Mesendoderm (in vitro differentiated cells): ENCODE results near the gene CFAP20DC.
"Not testable (repeated sequence)": the region's sequence is repeated elsewhere in the genome, so short reads cannot be mapped to it uniquely, and the experiment has no call there.

Experiments
- DNase-seq: peaks from one replicate; pipeline ENCODE4 v3.0.0; 2013
- H2AK5ac ChIP-seq: 2 replicates; pipeline ENCODE4 v1.6.1; 2013; ENCODE audit warnings: low read length, inconsistent platforms
- H2BK120ac ChIP-seq: 2 replicates; pipeline ENCODE4 v1.6.1; 2013; ENCODE audit warnings: low read depth, mild to moderate bottlenecking, low read length, moderate library complexity, mixed read lengths
- H2BK15ac ChIP-seq: replicated peaks from 2 replicates; pipeline ENCODE4 v1.6.1; 2013; ENCODE audit warnings: low read depth, mild to moderate bottlenecking, moderate library complexity
- H2BK5ac ChIP-seq: 2 replicates; pipeline ENCODE4 v1.6.1; 2013; ENCODE audit warnings: low read length, inconsistent platforms
- H3K18ac ChIP-seq: 2 replicates; pipeline ENCODE4 v1.6.1; 2013; ENCODE audit warnings: mild to moderate bottlenecking, low read length, mixed read lengths
- H3K23ac ChIP-seq: one replicate; pipeline ENCODE4 v1.6.1; 2013; ENCODE audit warnings: low read length
- H3K27ac ChIP-seq: 2 replicates; pipeline ENCODE4 v1.5.1; 2013; ENCODE audit warnings: low read depth, mild to moderate bottlenecking, inconsistent platforms, low read length, moderate library complexity
- H3K27me3 ChIP-seq: 2 replicates; pipeline ENCODE4 v1.6.1; 2013; ENCODE audit warnings: low read length, control low read depth, mild to moderate bottlenecking, inconsistent platforms; ENCODE audit not compliant: insufficient read depth, poor library complexity
- H3K36me3 ChIP-seq: 2 replicates; pipeline ENCODE4 v1.6.1; 2013; ENCODE audit warnings: low read length, inconsistent platforms; ENCODE audit not compliant: control insufficient read depth, insufficient read depth
- H3K4ac ChIP-seq: one replicate; pipeline ENCODE4 v1.6.1; 2013; ENCODE audit warnings: low read depth, mild to moderate bottlenecking, low read length, moderate library complexity
- H3K4me1 ChIP-seq: 2 replicates; pipeline ENCODE4 v1.6.1; 2013; ENCODE audit warnings: low read depth, low read length, inconsistent platforms; ENCODE audit not compliant: control insufficient read depth
- H3K4me2 ChIP-seq: 2 replicates; pipeline ENCODE4 v1.6.1; 2013; ENCODE audit warnings: low read length
- H3K4me3 ChIP-seq: 2 replicates; pipeline ENCODE4 v1.5.1; 2013; ENCODE audit warnings: mild to moderate bottlenecking, low read length
- H3K56ac ChIP-seq: one replicate; pipeline ENCODE4 v1.6.1; 2013; ENCODE audit warnings: low read length
- H3K79me1 ChIP-seq: 2 replicates; pipeline ENCODE4 v1.6.1; 2013; ENCODE audit warnings: low read length, inconsistent platforms
- H3K79me2 ChIP-seq: 2 replicates; pipeline ENCODE4 v1.6.1; 2013; ENCODE audit warnings: mild to moderate bottlenecking, low read length; ENCODE audit not compliant: control insufficient read depth, insufficient read depth
- H3K9ac ChIP-seq: 2 replicates; pipeline ENCODE4 v1.6.1; 2013; ENCODE audit warnings: low read length, inconsistent platforms
- H4K5ac ChIP-seq: one replicate; pipeline ENCODE4 v1.6.1; 2013; ENCODE audit warnings: low read length
- H4K8ac ChIP-seq: one replicate; pipeline ENCODE4 v1.6.1; 2013; ENCODE audit warnings: low read depth, mild to moderate bottlenecking, control low read depth, low read length, moderate library complexity
- WGBS: extraction: QIAGEN DNeasy Blood & Tissue Kit; methylation state at CpG from one replicate; pipeline ENCODE4 v1.1.7; 2013; ENCODE audit warnings: low lambda C conversion rate, missing lambda C conversion rate; ENCODE audit not compliant: insufficient coverage; ENCODE audit errors: extremely low coverage; 5-methylcytosine and 5-hydroxymethylcytosine counted together

The CFAP20DC gene

DNA sequence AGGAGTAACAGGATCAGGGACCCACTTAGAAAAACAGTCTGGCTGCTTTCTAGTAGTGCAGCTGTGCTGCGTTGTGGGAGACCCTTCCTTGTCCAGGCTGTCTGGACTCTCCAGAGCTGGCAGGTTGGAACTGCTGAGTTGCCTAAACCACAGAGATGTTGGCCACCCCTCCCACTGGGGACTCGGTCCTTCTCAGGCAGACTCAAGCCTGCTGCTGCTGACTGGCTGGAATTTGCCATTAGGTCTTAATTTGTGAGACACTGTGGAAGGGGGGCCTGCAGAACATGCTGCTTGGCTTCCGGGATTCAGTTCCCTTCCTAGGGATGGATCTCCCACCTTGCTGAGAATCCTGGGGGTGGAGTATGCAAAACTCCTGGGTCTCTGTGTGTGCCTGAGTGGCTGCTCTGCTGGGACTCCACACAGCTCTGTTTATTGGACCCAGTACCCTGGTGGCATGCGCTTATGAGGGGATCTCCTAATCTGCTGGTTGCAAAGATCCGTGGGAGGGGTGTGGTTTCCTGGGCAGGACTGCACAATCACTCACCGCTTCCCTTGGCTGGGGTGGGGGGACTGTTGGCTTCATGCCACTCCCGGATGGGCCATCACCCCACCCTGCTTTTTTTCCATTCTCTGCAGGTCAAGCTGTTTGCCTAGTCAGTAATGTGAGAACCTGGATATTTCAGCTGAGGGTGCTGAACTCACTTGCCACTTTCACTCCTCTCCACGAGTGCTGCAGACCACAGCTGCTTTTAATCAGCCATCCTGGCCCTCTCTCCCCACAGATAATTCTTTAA is 150.5 kb downstream of the CFAP20DC start:
- no peaks in the 10 kb centered on the region for H3K79me1 ChIP-seq
- no peak overlapping the region for H4K8ac ChIP-seq
- no peak overlapping the region for H3K27ac ChIP-seq
- H3K4me2 ChIP-seq: no peak overlapping the region
- H3K4me3 ChIP-seq: no peak overlapping the region
- no CpG with 5 or more reads among the region's 8 CpGs for WGBS
- H3K56ac ChIP-seq: no peak overlapping the region
- H3K36me3 ChIP-seq: no peaks in the 10 kb centered on the region
- no peak overlapping the region for H3K18ac ChIP-seq
- H3K4ac ChIP-seq: no peak overlapping the region
- H4K5ac ChIP-seq: no peak overlapping the region
- no peak overlapping the region for H2BK120ac ChIP-seq
- H2BK5ac ChIP-seq: no peak overlapping the region
- no peaks in the 10 kb centered on the region for H3K27me3 ChIP-seq
- H2BK15ac ChIP-seq: no peak overlapping the region
- H3K4me1 ChIP-seq: no peaks in the 10 kb centered on the region
- H3K9ac ChIP-seq: no peak overlapping the region
- H3K79me2 ChIP-seq: no peaks in the 10 kb centered on the region
- peak; percentile 26 for DNase-seq
- no peak overlapping the region for H3K23ac ChIP-seq
- no peak overlapping the region for H2AK5ac ChIP-seq

DNA sequence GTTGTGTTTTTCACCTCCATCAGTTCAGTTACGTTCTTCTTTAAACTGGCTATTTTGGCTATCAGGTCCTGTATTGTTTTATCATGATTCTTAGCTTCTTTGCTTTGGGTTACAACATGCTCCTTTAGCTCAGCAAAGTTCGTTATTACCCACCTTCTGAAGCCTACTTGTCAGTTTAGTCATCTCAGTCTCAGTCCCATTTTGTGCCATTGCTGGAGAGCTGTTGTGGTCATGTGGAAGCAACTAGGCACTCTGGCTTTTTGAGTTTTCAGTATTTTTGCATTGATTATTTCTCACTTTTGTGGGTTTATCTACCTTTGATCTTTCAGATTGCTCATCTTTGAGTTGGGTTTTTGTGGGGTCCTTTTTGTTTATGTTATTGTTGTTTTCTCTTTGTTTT is 151.3 kb downstream of the CFAP20DC start:
- Histone ChIP-seq H4K8ac (no peak overlapping the region), H2AK5ac (no peak overlapping the region), H3K36me3 (no peaks in the 10 kb centered on the region), H3K4me2 (no peak overlapping the region), H3K27ac (no peak overlapping the region), H3K4me3 (no peak overlapping the region), H3K9ac (no peak overlapping the region), H3K27me3 (no peaks in the 10 kb centered on the region), H3K79me2 (no peaks in the 10 kb centered on the region), H2BK5ac (no peak overlapping the region), H3K4ac (no peak overlapping the region), H3K23ac (no peak overlapping the region), H2BK15ac (no peak overlapping the region), H4K5ac (no peak overlapping the region), H3K18ac (no peak overlapping the region), H3K56ac (no peak overlapping the region), H3K79me1 (no peaks in the 10 kb centered on the region), H2BK120ac (no peak overlapping the region), H3K4me1 (no peaks in the 10 kb centered on the region)
- no peak for DNase-seq
- WGBS: no CpG with 5 or more reads among the region's 2 CpGs

DNA sequence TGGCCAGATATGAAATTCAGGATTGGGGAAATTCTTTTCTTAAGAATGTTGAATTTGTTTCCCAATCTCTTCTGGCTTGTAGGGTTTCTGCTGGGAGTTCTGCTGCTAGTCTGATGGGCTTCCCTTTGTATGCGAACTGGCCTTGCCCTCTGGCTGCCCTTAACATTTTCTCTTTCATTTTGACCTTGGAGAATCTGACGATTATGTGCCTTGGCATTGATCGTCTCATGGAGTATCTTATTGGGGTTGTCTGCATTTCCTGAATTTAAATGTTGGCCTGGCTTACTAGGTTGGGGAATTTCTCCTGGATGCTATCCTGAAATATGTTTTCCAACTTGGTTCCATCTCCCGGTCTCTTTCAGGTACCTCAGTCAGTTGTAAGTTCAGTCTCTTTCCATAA is 152.2 kb downstream of the CFAP20DC start:
- no peak for DNase-seq
- no peak overlapping the region for H3K4me2 ChIP-seq
- no peak overlapping the region for H3K23ac ChIP-seq
- no peak overlapping the region for H2AK5ac ChIP-seq
- no peaks in the 10 kb centered on the region for H3K27me3 ChIP-seq
- H3K4me1 ChIP-seq: no peaks in the 10 kb centered on the region
- H3K4me3 ChIP-seq: no peak overlapping the region
- no peak overlapping the region for H3K9ac ChIP-seq
- no peak overlapping the region for H2BK15ac ChIP-seq
- no peak overlapping the region for H4K5ac ChIP-seq
- WGBS: no CpG with 5 or more reads among the region's 4 CpGs
- no peak overlapping the region for H2BK120ac ChIP-seq
- H3K79me2 ChIP-seq: no peaks in the 10 kb centered on the region
- H3K4ac ChIP-seq: no peak overlapping the region
- H3K79me1 ChIP-seq: no peaks in the 10 kb centered on the region
- H4K8ac ChIP-seq: no peak overlapping the region
- H2BK5ac ChIP-seq: no peak overlapping the region
- H3K56ac ChIP-seq: no peak overlapping the region
- no peak overlapping the region for H3K18ac ChIP-seq
- no peak overlapping the region for H3K27ac ChIP-seq
- no peaks in the 10 kb centered on the region for H3K36me3 ChIP-seq

DNA sequence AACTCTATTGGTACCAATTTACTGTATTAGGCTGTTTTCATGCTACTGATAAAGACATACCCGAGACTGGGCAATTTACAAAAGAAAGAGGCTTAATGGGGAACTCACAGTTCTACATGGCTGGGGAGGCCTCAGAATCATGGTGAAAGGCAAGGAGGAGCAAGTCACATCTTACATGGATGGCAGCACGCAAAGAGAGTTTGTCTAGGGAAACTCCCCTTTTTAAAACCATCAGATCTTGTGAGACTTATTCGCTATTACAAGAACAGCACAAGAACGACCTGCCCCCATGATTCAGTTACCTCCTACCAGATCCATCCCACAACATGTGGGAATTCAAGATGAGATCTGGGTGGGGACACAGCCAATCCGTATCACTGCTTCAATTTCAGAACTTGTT is 154.1 kb downstream of the CFAP20DC start:
- WGBS: no CpG with 5 or more reads among the region's 5 CpGs
- H3K4ac ChIP-seq, H3K9ac ChIP-seq, H2BK15ac ChIP-seq, H3K18ac ChIP-seq, H4K5ac ChIP-seq, DNase-seq, H3K27me3 ChIP-seq, H2BK120ac ChIP-seq, H2BK5ac ChIP-seq, H3K4me3 ChIP-seq, H3K27ac ChIP-seq, H3K56ac ChIP-seq, H3K23ac ChIP-seq, H3K79me2 ChIP-seq, H3K4me2 ChIP-seq, H3K36me3 ChIP-seq, H2AK5ac ChIP-seq, H4K8ac ChIP-seq, H3K4me1 ChIP-seq, H3K79me1 ChIP-seq: not testable (repeated sequence)

DNA sequence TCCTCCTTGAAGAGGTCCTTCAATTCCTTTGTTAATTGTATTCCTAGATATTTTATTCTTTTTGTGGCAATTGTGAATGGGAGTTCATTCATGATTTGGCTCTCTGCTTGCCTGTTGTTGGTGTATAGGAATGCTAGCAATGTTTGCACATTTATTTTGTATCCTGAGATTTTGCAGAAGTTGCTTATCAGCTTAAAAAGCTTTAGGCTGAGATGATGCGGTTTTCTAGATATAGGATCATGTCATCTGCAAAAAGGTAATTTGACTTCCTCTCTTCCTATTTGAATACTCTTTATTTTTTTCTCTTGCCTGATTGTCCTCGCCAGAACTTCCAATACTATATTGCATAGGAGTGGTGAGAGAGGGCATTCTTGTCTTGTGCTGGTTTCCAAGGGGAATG is 157.3 kb downstream of the CFAP20DC start:
- H2AK5ac ChIP-seq, H2BK5ac ChIP-seq, H3K27ac ChIP-seq, H4K5ac ChIP-seq, H3K4me3 ChIP-seq, H2BK120ac ChIP-seq, H3K56ac ChIP-seq, H3K9ac ChIP-seq, H3K79me2 ChIP-seq, H3K23ac ChIP-seq, H3K4me1 ChIP-seq, H3K4me2 ChIP-seq, H3K4ac ChIP-seq, H4K8ac ChIP-seq, H3K36me3 ChIP-seq, H3K27me3 ChIP-seq, DNase-seq, H3K79me1 ChIP-seq, H3K18ac ChIP-seq, H2BK15ac ChIP-seq: not testable (repeated sequence)
- no CpG with 5 or more reads among the region's 2 CpGs for WGBS

DNA sequence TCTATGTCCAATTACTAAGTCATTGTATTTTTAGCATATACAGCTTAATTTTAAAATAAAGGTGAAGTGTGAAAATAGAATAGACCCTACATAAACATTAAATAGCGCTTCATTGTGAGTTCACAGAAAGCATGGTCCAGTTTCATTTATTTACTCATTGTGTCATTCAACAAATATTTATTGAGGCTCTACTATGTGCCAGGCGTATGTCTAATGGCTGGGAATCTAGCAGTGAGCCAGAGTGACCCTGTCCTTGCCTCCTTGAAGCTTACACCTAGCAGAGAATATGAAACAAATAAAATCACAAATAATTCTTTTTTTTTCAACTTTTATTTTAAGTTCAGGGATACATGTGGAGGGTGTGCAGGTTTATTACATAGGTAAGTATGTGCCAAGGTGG is 161.7 kb downstream of the CFAP20DC start:
- no peak for DNase-seq
- H3K79me2 ChIP-seq: no peaks in the 10 kb centered on the region
- no peak overlapping the region for H3K23ac ChIP-seq
- no peaks in the 10 kb centered on the region for H3K4me1 ChIP-seq
- no peak overlapping the region for H3K4me2 ChIP-seq
- H3K18ac ChIP-seq: no peak overlapping the region
- no peak overlapping the region for H2AK5ac ChIP-seq
- no peak overlapping the region for H2BK120ac ChIP-seq
- no peak overlapping the region for H4K5ac ChIP-seq
- no peak overlapping the region for H2BK15ac ChIP-seq
- no peaks in the 10 kb centered on the region for H3K36me3 ChIP-seq
- no CpG with 5 or more reads among the region's 2 CpGs for WGBS
- no peak overlapping the region for H3K9ac ChIP-seq
- no peak overlapping the region for H3K27ac ChIP-seq
- no peak overlapping the region for H3K4me3 ChIP-seq
- no peaks in the 10 kb centered on the region for H3K27me3 ChIP-seq
- H3K79me1 ChIP-seq: no peaks in the 10 kb centered on the region
- no peak overlapping the region for H3K4ac ChIP-seq
- no peak overlapping the region for H3K56ac ChIP-seq
- H4K8ac ChIP-seq: no peak overlapping the region
- no peak overlapping the region for H2BK5ac ChIP-seq
